ENCODE data around the gene PCGF1.
A peak's percentile ranks its signal among the peaks of the same experiment; 100 is the strongest.
"Not testable (repeated sequence)": the region's sequence is repeated elsewhere in the genome, so short reads cannot be mapped to it uniquely, and the experiment has no call there.

Gene PCGF1

DNA sequence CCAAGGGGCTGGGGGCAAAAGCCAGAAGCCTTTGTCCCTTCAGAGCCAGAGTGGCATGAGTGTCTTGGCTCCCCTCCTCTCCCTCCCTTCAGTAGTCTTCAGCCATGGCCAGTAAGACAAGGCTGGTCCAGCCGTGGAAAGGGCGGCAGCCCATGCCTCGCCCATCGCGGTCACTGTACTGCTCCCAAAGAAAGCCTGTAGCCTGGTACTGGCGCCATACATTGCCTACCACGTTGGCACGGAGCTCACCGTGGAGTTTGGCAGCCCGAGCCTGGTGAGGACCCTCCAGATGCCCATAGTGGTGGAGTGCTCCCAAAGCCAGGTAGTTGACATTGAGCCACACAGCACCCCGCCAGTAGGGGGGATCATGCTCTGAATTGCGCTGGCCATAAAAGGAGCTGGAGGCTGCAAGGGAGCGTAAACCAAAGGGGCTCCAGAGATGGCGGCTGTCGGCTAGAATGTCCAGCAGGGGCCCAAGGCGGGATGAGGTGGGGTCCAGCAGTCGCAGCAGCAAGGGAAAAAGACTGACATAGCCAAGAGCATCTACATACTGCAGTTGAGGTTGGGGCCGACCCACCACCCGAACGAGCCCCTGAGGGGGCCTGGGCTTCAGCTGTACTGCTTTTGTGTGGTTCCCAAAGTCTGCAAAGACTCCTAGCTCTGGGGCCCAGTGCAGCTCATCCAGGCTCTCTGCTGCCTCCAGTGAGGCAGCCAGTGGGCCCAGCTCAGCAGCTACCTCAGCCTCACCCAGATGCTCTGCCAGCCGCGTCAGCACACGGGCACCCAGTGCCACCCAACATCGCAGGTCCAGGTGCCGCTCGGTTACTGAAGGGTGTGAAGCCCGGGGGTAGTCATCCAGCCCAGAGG is 46.1 kb downstream of the PCGF1 start:
- TF ChIP-seq, protein P1, sequence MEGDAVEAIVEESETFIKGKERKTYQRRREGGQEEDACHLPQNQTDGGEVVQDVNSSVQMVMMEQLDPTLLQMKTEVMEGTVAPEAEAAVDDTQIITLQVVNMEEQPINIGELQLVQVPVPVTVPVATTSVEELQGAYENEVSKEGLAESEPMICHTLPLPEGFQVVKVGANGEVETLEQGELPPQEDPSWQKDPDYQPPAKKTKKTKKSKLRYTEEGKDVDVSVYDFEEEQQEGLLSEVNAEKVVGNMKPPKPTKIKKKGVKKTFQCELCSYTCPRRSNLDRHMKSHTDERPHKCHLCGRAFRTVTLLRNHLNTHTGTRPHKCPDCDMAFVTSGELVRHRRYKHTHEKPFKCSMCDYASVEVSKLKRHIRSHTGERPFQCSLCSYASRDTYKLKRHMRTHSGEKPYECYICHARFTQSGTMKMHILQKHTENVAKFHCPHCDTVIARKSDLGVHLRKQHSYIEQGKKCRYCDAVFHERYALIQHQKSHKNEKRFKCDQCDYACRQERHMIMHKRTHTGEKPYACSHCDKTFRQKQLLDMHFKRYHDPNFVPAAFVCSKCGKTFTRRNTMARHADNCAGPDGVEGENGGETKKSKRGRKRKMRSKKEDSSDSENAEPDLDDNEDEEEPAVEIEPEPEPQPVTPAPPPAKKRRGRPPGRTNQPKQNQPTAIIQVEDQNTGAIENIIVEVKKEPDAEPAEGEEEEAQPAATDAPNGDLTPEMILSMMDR (IDR thresholded peaks at IDR 0.05; ENCODE audit: low read depth, low read length), result no peak
- no peak overlapping the region for H3K4me3 ChIP-seq (ENCODE audit: low read depth, low read length)
- DNase-seq (ENCODE audit: low read depth, low spot score), result no peak
- in situ Hi-C loops (cut with HindIII; ENCODE audit: low sequenced_read_pairs), result no loop called here

DNA sequence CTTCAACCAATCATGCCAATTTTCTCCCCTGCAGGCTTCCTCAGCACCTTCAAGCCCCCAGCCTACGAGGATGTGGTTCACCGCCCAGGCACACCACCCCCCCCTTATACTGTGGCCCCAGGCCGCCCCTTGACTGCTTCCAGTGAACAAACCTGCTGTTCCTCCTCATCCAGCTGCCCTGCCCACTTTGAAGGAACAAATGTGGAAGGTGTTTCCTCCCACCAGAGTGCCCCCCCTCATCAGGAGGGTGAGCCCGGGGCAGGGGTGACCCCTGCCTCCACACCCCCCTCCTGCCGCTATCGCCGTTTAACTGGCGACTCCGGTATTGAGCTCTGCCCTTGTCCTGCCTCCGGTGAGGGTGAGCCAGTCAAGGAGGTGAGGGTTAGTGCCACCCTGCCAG is 47.3 kb downstream of the PCGF1 start:
- DNase-seq (ENCODE audit: low read depth, low spot score); H3K4me3 ChIP-seq (ENCODE audit: low read depth, low read length); in situ Hi-C loops (cut with HindIII; ENCODE audit: low sequenced_read_pairs): not testable (repeated sequence)

DNA sequence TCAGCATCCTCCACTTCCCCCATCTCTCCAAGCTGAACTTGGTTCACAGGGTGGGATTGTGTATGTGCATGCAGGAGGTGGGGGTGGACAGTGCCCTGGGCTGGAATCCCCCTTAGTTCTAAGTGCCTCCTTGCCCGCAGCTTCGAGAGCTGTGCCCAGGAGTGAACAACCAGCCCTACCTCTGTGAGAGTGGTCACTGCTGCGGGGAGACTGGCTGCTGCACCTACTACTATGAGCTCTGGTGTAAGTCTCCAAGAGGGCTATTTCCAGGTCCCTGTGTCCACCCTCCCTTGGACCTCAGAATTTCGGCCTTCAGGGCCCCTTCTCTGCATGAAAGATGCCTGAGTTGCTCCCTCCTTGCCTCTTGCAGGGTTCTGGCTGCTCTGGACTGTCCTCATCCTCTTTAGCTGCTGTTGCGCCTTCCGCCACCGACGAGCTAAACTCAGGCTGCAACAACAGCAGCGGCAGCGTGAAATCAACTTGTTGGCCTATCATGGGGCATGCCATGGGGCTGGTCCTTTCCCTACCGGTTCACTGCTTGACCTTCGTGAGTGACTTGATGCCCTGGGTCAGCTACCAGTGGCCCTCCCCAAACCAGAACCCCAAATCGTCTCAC is 47.9 kb downstream of the PCGF1 start:
- H3K4me3 ChIP-seq (ENCODE audit: low read depth, low read length), result peak overlapping the region; percentile 89
- DNase-seq (ENCODE audit: low read depth, low spot score); in situ Hi-C loops (cut with HindIII; ENCODE audit: low sequenced_read_pairs): not testable (repeated sequence)

DNA sequence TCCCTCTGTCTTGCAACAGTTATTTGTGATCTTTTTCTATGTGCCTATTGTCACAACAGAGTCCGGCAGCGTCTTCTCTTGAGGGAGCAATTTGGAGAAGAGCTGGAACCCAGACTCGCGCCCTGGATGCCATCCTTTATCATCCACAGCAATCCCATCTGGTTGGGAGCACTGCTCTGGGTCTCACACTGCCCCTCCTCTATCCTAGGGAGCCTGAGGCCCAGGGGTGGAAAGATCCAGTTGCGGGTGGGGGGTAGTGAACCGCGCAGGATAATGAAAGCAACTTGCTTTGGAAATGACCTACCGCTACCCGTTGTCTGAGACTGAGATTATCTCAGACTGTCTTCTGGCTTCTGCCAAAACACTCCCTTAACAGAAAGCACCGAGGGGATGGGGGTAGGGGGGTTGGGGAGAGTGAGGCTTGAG is 48.5 kb downstream of the PCGF1 start:
- peak overlapping the region; percentile 89 for H3K4me3 ChIP-seq (ENCODE audit: low read depth, low read length)
- no peak for DNase-seq (ENCODE audit: low read depth, low spot score)
- TF ChIP-seq, protein P1 (IDR thresholded peaks at IDR 0.05; ENCODE audit: low read depth, low read length), result no peak
- in situ Hi-C loops (cut with HindIII; ENCODE audit: low sequenced_read_pairs), result no loop called here

DNA sequence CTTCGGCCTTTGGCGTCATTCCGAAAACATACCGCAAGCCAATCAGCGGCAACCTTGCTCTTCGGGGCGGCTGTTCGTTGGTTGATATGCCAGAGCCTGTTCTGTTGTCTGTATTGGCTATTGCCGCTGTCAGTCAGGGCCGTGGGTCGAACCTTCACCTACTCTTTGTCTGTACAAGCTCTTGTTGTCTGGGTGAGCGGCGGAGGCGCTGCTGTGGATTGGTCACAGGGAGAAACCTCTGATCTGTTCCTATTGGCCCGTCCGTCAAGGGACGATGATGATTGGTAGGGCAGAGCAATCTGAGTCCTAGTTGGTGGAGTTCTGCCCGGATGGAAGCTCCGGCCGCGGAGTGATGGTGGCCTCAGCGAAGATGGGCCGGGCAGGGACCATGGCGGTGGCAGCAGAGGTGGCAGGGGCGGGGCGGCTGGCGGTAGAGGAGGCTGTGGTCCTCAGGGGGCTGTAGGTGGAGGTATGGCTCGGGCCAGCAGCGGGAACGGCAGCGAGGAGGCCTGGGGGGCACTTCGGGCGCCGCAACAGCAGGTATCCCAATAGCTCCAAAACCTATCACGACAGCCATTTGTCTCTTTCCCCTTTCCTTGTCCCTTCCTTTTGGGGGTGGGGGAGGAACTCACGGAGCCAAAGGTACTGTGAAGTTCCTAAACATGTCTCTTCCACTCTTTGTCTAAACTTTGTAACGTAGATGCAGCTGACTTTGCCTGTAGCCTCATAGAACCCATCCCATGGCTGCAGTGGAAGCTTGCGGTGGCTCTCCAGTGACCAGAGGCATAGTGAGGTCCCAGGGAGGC is 49.2 kb downstream of the PCGF1 start, which contains the start of gene WBP1:
WBP1 (plus strand) TSS at position 307 of the 806 bp plus-strand sequence; CDS start at position 472, 165 bp downstream.
- peak; percentile 100 for DNase-seq (ENCODE audit: low read depth, low spot score)
- in situ Hi-C loops (cut with HindIII; ENCODE audit: low sequenced_read_pairs), result no loop called here
- H3K4me3 ChIP-seq (ENCODE audit: low read depth, low read length), result peak within 1 kb of the TSS; percentile 89
- TF ChIP-seq, protein P1 (IDR thresholded peaks at IDR 0.05; ENCODE audit: low read depth, low read length), result no peak

DNA sequence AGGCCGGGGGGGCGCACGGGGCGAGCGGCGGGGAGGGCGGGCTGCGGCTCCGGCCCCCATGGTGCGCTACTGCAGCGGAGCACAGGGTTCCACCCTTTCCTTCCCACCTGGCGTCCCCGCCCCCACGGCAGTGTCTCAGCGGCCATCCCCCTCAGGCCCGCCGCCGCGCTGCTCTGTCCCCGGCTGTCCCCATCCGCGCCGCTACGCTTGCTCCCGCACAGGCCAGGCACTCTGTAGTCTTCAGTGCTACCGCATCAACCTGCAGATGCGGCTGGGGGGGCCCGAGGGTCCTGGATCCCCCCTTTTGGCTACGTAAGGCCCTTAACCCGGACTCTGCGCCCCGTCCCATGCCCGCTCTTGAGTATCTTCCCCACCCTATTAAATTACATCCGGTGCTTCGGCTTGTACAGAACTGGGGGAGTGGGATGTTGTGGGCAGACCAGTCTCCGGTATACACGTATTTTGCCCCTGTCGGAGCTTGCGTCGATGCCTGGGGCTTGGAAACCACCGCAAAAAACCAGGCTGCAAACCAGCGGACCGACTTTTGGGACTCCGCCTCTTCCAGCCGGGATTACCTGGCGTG is 49.9 kb downstream of the PCGF1 start:
- in situ Hi-C loops (cut with HindIII; ENCODE audit: low sequenced_read_pairs), result no loop called here
- DNase-seq (ENCODE audit: low read depth, low spot score), result no peak
- peak overlapping the region; percentile 53 for H3K4me3 ChIP-seq (ENCODE audit: low read depth, low read length)
- TF ChIP-seq, protein P1 (IDR thresholded peaks at IDR 0.05; ENCODE audit: low read depth, low read length), result no peak

DNA sequence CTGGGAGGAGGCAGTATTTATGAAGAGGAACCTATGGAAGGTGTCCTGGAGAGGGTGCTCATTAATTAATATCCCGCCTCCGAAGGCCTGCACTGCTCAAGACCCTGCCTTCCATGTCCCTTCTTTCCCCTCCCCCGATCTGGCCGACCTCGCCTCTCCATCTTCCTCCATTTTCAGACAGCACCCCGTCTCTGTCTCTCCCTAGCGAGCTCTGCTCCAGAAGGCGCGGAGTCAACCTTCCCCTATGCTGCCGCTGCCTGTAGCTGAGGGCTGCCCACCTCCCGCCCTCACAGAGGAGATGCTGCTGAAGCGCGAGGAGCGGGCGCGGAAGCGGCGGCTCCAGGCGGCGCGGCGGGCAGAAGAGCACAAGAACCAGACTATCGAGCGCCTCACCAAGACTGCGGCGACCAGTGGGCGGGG is 50.4 kb downstream of the PCGF1 start:
- peak overlapping the region; percentile 53 for H3K4me3 ChIP-seq (ENCODE audit: low read depth, low read length)
- TF ChIP-seq, protein P1 (IDR thresholded peaks at IDR 0.05; ENCODE audit: low read depth, low read length), result no peak
- peak; percentile 41 for DNase-seq (ENCODE audit: low read depth, low spot score)
- in situ Hi-C loops (cut with HindIII; ENCODE audit: low sequenced_read_pairs), result no loop called here

Measured in astrocyte of the spinal cord (primary cell).